ENCODE data around the gene XYLT1. TPM values are rescaled to one million over a fixed set of nuclear protein-coding genes. Genes with fewer than 3 reads are reported as not detected.

XYLT1 gene
- total RNA-seq, 4 donors from 2014 or later: 20.0 to 43.0 (median 27.4) TPM

DNA sequence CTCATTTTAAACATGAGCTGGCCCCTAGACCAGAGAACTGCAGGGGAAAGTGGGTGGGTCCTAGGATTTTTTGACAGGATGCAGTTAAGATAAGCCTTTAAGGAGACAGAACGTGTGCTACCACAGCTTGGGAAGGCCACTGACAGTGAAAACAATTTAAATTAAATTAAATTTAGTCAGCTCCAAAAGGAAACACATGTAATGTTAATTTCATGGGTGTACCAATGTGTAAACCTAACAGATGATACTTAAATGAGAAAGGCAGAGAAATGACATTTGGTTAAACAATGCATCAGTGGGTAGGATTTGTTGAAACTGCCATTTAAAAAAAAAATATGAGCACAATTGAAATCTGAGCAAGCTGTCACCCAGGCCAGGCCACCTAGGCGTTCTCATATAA, 250.8 kb downstream of the XYLT1 start:
- TF ChIP-seq CTCF (IDR thresholded peaks at IDR 0.05): no peak
- ATAC-seq (ENCODE audit: low FRiP score) (no peak), DNase-seq (ENCODE audit: low spot score) (no peak)

GRCh38 chr16:17215936-17216335, 254.8 kb downstream of the XYLT1 start:
- DNase-seq (ENCODE audit: low spot score): no peak
- ATAC-seq (ENCODE audit: low FRiP score): no peak
- no peak for TF ChIP-seq CTCF (IDR thresholded peaks at IDR 0.05)

GRCh38 chr16:17215306-17215705, 255.5 kb downstream of the XYLT1 start:
- TF ChIP-seq CTCF (IDR thresholded peaks at IDR 0.05): no peak
- ATAC-seq (ENCODE audit: low FRiP score) (no peak), DNase-seq (ENCODE audit: low spot score) (no peak)

- no peak for TF ChIP-seq CTCF (IDR thresholded peaks at IDR 0.05)
- DNase-seq (ENCODE audit: low spot score) (no peak), ATAC-seq (ENCODE audit: low FRiP score) (no peak)
Measured at GRCh38 chr16:17213974-17214373, 256.8 kb downstream of the XYLT1 start.

DNA sequence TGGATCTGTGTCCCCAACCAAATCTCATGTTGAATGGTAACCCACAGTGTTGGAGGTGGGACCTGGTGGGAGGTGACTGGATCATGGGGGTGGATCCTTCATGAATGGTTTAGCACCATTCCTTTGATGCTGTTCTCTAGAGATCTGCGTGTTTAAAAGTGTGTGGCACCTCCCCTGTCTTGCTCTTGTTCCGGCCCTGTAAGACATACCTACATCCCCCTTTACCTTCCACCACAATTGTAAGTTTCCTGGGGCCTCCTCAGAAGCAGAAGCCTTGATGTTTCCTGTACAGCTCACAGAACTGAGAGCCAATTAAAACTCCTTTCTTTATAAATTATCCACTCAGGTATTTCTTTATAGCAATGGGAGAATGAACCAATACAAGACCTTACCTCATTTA, 257.7 kb downstream of the XYLT1 start:
- ATAC-seq (ENCODE audit: low FRiP score) (no peak), DNase-seq (ENCODE audit: low spot score) (no peak)
- no peak for TF ChIP-seq CTCF (IDR thresholded peaks at IDR 0.05)

- no peak for DNase-seq (ENCODE audit: low spot score)
- no peak for TF ChIP-seq CTCF (IDR thresholded peaks at IDR 0.05)
- ATAC-seq (ENCODE audit: low FRiP score): no peak
Measured at GRCh38 chr16:17212606-17213005, 258.2 kb downstream of the XYLT1 start.

GRCh38 chr16:17211797-17212196, 259.0 kb downstream of the XYLT1 start:
- TF ChIP-seq CTCF (IDR thresholded peaks at IDR 0.05): no peak
- ATAC-seq (ENCODE audit: low FRiP score): no peak

More at GRCh38 chr16:17211797-17212196, 259.0 kb downstream of the XYLT1 start:
- no peak for DNase-seq (ENCODE audit: low spot score)
